Stimulated activated effector memory CD8-positive, alpha-beta T cell treated with anti-CD3 and anti-CD28 coated beads, Interleukin-12 subunit alpha, Interleukin-12 subunit beta, amount 100 ng/mL, for 72 hours (primary cell): Measurements from ENCODE around the gene TAF11.
"Not testable (repeated sequence)": the region's sequence is repeated elsewhere in the genome, so short reads cannot be mapped to it uniquely, and the experiment has no call there.

Source experiments
- ATAC-seq: fragments of 150-1000 bp; cut with Tn5 transposase; 2 replicates; pipeline ENCODE4 v1.10.0; 2021
- DNase-seq, 2 donors: peaks; one replicate each; pipeline ENCODE4 v3.0.0; 2021 to 2022; ENCODE audit warnings: low spot score in 2 of 2
- H3K27ac Mint-ChIP-seq: one replicate; pipeline ENCODE4 v1.8.0; 2022; ENCODE audit warnings: mild to moderate bottlenecking, mixed read lengths
- H3K36me3 Mint-ChIP-seq: one replicate; pipeline ENCODE4 v1.8.0; 2022; ENCODE audit warnings: mild to moderate bottlenecking, mixed read lengths
- H3K4me1 Mint-ChIP-seq: one replicate; pipeline ENCODE4 v1.8.0; 2022; ENCODE audit warnings: mixed read lengths
- H3K4me3 Mint-ChIP-seq: one replicate; pipeline ENCODE4 v1.8.0; 2022; ENCODE audit warnings: mild to moderate bottlenecking, mixed read lengths
- H3K9me3 Mint-ChIP-seq: one replicate; pipeline ENCODE4 v1.8.0; 2022; ENCODE audit warnings: mixed read lengths

Gene TAF11

GRCh38 chr6:34888874-34889555 is 1.2 kb upstream of the TAF11 start, which contains the start of gene ANKS1A:
ANKS1A (plus strand) TSS chr6:34889255; CDS start chr6:34889403, 148 bp downstream.
- Mint-ChIP-seq H3K9me3 (peaks cover 2% of the 10 kb centered on the region), H3K36me3 (peaks cover 26% of the 10 kb centered on the region), H3K4me3 (peak within 1 kb of the TSS; percentile 100), H3K27ac (peak within 1 kb of the TSS; percentile 100), H3K4me1 (peaks cover 31% of the 10 kb centered on the region)
- ATAC-seq (peak; percentile 84), DNase-seq (peak; percentile 94 to 96)

DNA sequence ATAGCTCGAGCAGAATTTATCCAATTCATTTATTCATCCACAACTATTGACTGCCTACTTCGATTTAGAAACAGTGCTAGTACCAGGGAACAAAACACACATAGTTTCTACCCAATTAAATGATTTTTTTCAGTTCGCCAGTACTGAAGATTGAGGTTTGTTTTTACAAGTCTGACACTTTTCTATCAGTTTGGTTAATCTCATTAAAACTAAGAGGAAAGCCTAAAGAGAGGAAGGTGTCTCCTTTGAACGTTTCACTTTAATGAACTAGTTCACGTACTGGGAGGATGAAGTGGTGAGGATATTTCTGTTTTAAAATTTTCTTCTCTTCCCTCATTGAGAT is 643 bp upstream of the TAF11 start:
- DNase-seq = no peak
- H3K27ac Mint-ChIP-seq = peak overlapping the region; percentile 100
- peaks cover 31% of the 10 kb centered on the region for H3K36me3 Mint-ChIP-seq
- H3K9me3 Mint-ChIP-seq = peaks cover 2% of the 10 kb centered on the region
- H3K4me3 Mint-ChIP-seq = peak overlapping the region; percentile 100
- H3K4me1 Mint-ChIP-seq = peaks cover 36% of the 10 kb centered on the region
- ATAC-seq = no peak

DNA sequence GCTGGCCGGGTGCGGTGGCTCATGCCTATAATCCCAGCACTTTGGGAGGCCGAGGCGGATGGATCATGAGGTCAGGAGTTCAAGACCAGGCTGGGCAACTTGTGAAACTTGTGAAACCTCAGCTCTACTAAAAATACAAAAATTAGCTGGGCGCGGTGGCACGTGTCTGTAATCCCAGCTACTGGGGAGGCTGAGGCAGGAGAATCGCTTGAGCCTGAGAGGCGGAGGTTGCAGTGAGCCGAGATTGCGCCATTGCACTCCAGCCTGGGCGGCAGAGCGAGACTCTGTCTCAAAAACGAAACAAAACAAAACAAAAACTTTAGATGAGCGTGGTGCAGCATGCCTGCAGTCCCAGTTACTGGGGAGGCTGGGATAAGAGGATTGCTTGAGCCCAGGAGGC is 2.0 kb downstream of the TAF11 start:
- H3K4me3 Mint-ChIP-seq = peak overlapping the region; percentile 100
- ATAC-seq, DNase-seq, H3K9me3 Mint-ChIP-seq: not testable (repeated sequence)
- H3K36me3 Mint-ChIP-seq = peaks cover 58% of the 10 kb centered on the region
- H3K27ac Mint-ChIP-seq = peak overlapping the region; percentile 100
- H3K4me1 Mint-ChIP-seq = peaks cover 34% of the 10 kb centered on the region

DNA sequence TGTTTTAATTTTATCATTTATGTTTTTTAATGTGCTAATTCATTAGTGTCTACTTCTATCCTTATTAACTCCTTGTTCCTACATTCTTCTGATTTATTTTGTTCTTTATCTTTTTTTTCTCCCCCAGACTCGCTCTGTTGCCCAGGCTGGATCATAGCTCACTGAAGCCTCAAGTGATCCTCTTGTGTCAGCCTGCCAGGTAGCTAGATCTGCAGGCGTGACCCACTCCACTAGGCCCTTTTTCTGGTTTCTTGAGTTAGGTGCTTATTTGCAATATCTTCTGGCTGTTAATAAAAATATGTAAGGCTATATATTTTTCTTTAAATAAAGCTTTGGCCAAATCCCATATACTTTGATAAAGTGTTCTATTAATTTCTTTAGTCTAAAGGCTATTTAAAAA is 2.8 kb downstream of the TAF11 start:
- Mint-ChIP-seq H3K36me3 (peaks cover 66% of the 10 kb centered on the region), H3K4me1 (peaks cover 26% of the 10 kb centered on the region), H3K27ac (no peak overlapping the region), H3K4me3 (no peak overlapping the region), H3K9me3 (peaks cover 2% of the 10 kb centered on the region)
- ATAC-seq (no peak), DNase-seq (no peak)

GRCh38 chr6:34884073-34884472 is 3.8 kb downstream of the TAF11 start:
- H3K4me3 Mint-ChIP-seq, H3K27ac Mint-ChIP-seq, DNase-seq, H3K9me3 Mint-ChIP-seq, ATAC-seq: not testable (repeated sequence)
- Mint-ChIP-seq H3K36me3 (peaks cover 75% of the 10 kb centered on the region), H3K4me1 (peaks cover 26% of the 10 kb centered on the region)

GRCh38 chr6:34877869-34878485 is 9.9 kb downstream of the TAF11 start:
- ATAC-seq (no peak), DNase-seq (no peak)
- no peak overlapping the region for H3K4me3 Mint-ChIP-seq
- no peaks in the 10 kb centered on the region for H3K9me3 Mint-ChIP-seq
- H3K36me3 Mint-ChIP-seq = peaks cover 80% of the 10 kb centered on the region
- H3K4me1 Mint-ChIP-seq = no peaks in the 10 kb centered on the region
- peak overlapping the region; percentile 60 for H3K27ac Mint-ChIP-seq

GRCh38 chr6:34877259-34877658 is 10.6 kb downstream of the TAF11 start:
- Mint-ChIP-seq H3K9me3 (no peaks in the 10 kb centered on the region), H3K4me1 (no peaks in the 10 kb centered on the region), H3K4me3 (no peak overlapping the region), H3K36me3 (peaks cover 80% of the 10 kb centered on the region), H3K27ac (no peak overlapping the region)
- no peak for DNase-seq
- ATAC-seq = no peak

DNA sequence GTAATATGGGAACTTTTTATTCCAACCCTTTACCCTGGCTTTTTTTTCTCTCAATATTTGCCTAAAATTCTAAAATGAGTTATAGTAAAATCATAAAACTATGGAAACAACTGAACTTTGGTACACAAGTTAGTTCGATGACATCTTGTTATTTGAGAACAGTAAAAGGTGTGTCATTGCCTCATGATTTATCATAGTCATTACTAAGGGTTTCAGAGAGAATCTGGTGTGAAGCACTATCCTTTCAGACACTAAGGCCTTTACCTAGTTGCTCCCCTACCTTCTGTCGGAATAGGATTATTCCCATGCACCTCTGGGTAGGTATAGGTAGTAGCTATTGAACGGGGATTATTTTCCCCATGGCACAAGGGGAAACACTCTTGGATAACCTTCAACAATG is 11.4 kb downstream of the TAF11 start:
- ATAC-seq (no peak), DNase-seq (no peak)
- Mint-ChIP-seq H3K4me3 (no peak overlapping the region), H3K4me1 (no peaks in the 10 kb centered on the region), H3K27ac (no peak overlapping the region), H3K36me3 (peaks cover 77% of the 10 kb centered on the region), H3K9me3 (no peaks in the 10 kb centered on the region)

DNA sequence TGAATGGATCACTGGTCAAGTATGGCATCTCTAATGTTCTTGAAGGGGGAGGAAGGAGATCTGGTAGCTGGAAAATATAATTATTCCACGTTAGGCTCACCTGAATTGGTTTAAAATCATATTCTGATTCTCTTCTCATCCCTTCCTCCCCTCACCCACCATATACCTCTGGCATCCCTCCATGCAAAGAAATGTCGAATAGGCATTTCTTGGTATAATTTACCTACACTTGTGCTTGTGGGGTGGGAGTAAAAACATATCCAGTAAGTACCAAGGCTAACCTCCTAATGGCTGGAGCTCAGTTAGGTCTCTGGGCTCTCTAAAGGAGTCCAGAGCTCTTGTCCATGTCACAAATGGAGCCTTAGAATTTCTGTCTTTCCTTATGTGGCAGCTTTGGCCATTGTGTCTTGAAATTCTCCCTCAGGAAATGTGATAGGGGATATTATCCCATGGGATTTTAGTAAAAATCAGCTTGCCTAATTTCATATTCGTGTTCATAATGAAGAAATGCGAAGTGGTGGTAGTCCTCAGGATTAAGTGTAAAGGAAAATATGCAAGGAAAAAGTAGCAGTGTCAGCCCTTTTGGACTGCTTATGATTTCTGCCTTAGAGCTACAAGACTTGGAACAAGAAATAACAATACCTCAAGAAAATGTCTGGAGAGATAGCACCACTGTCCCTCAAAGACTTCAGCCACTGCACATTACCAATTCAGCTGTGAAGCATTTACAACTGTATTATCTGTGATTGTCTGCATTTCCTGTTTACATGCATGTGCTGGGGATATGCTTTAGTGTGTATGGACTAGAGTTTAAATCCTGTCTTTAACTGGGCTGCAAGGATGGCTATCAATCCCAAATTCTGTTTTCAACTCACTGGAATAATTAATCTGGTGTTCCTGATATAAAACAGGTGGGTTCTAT is 12.3 kb downstream of the TAF11 start:
- DNase-seq (no peak), ATAC-seq (no peak)
- Mint-ChIP-seq H3K4me1 (no peaks in the 10 kb centered on the region), H3K4me3 (no peak overlapping the region), H3K36me3 (peaks cover 77% of the 10 kb centered on the region), H3K27ac (no peak overlapping the region), H3K9me3 (no peaks in the 10 kb centered on the region)

DNA sequence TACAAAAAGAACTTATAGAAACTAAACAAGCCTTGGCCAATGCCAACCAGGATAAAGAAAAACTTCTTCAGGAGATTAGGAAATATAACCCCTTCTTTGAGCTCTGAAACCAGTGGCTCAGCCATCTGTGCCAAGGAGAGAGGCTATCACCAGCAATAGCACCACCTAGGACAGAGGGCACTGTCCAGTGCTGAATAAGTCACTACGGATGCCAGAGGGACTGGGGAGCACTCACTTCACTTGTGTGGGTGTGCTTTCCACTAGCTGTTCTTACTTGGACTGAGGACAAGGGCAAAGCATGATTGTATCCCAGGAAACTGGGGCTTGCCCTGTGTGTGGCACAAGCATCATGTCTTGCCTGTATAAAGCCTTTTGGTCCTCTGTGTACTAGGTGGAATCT is 15.5 kb downstream of the TAF11 start:
- H3K27ac Mint-ChIP-seq = no peak overlapping the region
- H3K9me3 Mint-ChIP-seq = no peaks in the 10 kb centered on the region
- H3K4me1 Mint-ChIP-seq = no peaks in the 10 kb centered on the region
- no peak for ATAC-seq
- no peak overlapping the region for H3K4me3 Mint-ChIP-seq
- no peak for DNase-seq
- peaks cover 75% of the 10 kb centered on the region for H3K36me3 Mint-ChIP-seq

GRCh38 chr6:34871853-34872252 is 16.0 kb downstream of the TAF11 start:
- Mint-ChIP-seq H3K27ac (peak overlapping the region; percentile 40), H3K4me3 (no peak overlapping the region), H3K36me3 (peaks cover 74% of the 10 kb centered on the region), H3K4me1 (no peaks in the 10 kb centered on the region), H3K9me3 (no peaks in the 10 kb centered on the region)
- ATAC-seq = no peak
- DNase-seq = no peak

- Mint-ChIP-seq H3K4me1 (no peaks in the 10 kb centered on the region), H3K36me3 (peaks cover 86% of the 10 kb centered on the region), H3K27ac (no peak overlapping the region), H3K4me3 (no peak overlapping the region), H3K9me3 (no peaks in the 10 kb centered on the region)
- ATAC-seq (no peak), DNase-seq (no peak)
Measured at GRCh38 chr6:34867484-34867883, 20.4 kb downstream of the TAF11 start.

GRCh38 chr6:34866509-34866908 is 21.3 kb downstream of the TAF11 start:
- Mint-ChIP-seq H3K36me3 (peaks cover 84% of the 10 kb centered on the region), H3K4me3 (no peak overlapping the region), H3K4me1 (no peaks in the 10 kb centered on the region), H3K27ac (peak overlapping the region; percentile 43), H3K9me3 (no peaks in the 10 kb centered on the region)
- DNase-seq = no peak
- no peak for ATAC-seq

DNA sequence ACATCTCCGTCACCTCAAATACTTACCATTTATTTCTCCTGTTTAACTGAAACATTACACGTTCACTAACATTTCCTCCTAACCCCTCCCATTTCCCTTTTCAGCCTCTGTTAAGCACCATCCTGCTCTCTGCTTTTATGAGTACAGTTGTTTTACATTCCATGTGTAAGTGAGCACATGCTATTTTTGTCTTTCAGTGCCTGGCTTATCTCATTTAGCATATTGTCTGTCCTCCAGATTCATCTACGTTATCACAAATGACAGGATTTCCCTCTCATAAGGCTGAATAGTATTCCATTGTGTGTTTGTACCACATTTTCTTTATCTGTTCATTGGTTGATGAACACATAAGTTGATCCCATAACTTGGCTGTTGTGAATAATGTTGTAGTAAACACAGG is 22.7 kb downstream of the TAF11 start:
- Mint-ChIP-seq H3K36me3 (peaks cover 77% of the 10 kb centered on the region), H3K4me3 (no peak overlapping the region), H3K4me1 (no peaks in the 10 kb centered on the region), H3K9me3 (no peaks in the 10 kb centered on the region), H3K27ac (no peak overlapping the region)
- ATAC-seq (no peak), DNase-seq (no peak)

GRCh38 chr6:34864007-34864406 is 23.8 kb downstream of the TAF11 start:
- peaks cover 67% of the 10 kb centered on the region for H3K36me3 Mint-ChIP-seq
- DNase-seq (no peak), ATAC-seq (no peak)
- H3K4me3 Mint-ChIP-seq = no peak overlapping the region
- peak overlapping the region; percentile 7 for H3K27ac Mint-ChIP-seq
- no peaks in the 10 kb centered on the region for H3K9me3 Mint-ChIP-seq
- no peaks in the 10 kb centered on the region for H3K4me1 Mint-ChIP-seq
